HUES64 (cell line): ENCODE measurements around the gene COPRS. TPM values are rescaled to one million over a fixed set of nuclear protein-coding genes. Genes with fewer than 3 reads are reported as not detected.

Experiments used
- H3K27ac ChIP-seq: 2 replicates; pipeline ENCODE4 v1.7.0; 2013; ENCODE audit warnings: low read depth, low read length, inconsistent platforms
- H3K27me3 ChIP-seq: 2 replicates; pipeline ENCODE4 v1.6.1; 2013; ENCODE audit warnings: mild to moderate bottlenecking, low read length; ENCODE audit not compliant: insufficient read depth
- H3K36me3 ChIP-seq: 2 replicates; pipeline ENCODE4 v1.6.1; 2013; ENCODE audit warnings: mild to moderate bottlenecking, low read length; ENCODE audit not compliant: insufficient read depth
- H3K4me1 ChIP-seq: 2 replicates; pipeline ENCODE4 v1.6.1; 2013; ENCODE audit warnings: mild to moderate bottlenecking, low read length, moderate library complexity; ENCODE audit not compliant: insufficient read depth
- H3K4me3 ChIP-seq: 2 replicates; pipeline ENCODE4 v1.5.1; 2013; ENCODE audit warnings: mild to moderate bottlenecking, low read length, moderate library complexity
- H3K9ac ChIP-seq: 2 replicates; pipeline ENCODE4 v1.6.1; 2013; ENCODE audit warnings: mild to moderate bottlenecking, low read depth, low read length
- H3K9me3 ChIP-seq: 2 replicates; pipeline ENCODE4 v1.6.1; 2013; ENCODE audit warnings: low read depth, low read length; ENCODE audit not compliant: insufficient read depth
- WGBS: fragments of 150-250, 120-280 bp; methylation state at CpG from one replicate; pipeline ENCODE4 v1.1.7; 2013; ENCODE audit warnings: missing lambda C conversion rate; 5-methylcytosine and 5-hydroxymethylcytosine counted together
- polyA plus RNA-seq, 2 experiments: library from polyadenylated mRNA; stranded (reverse); fragments of 50-300 nt; gene quantifications; one replicate each; pipeline ENCODE4 v1.2.3, GENCODE V29; 2013

The COPRS gene
- 49.8 TPM for polyA plus RNA-seq (2013, experiment 1 of 2)
- 44.9 TPM for polyA plus RNA-seq (2013, experiment 2 of 2)

- peak within 1 kb of the TSS; percentile 13; the same call in 1 of the 2 replicates for H3K27ac ChIP-seq
Measured at GRCh38 chr17:31858642-31859486, at the start of gene COPRS. Gene COPRS (minus strand): TSS chr17:31859244. CDS start chr17:31859199, 45 bp downstream.

GRCh38 chr17:31908386-31908785, 49.3 kb upstream of the COPRS start:
- Histone ChIP-seq H3K36me3 (no peaks in the 10 kb centered on the region), H3K27me3 (no peaks in the 10 kb centered on the region), H3K9me3 (no peaks in the 10 kb centered on the region), H3K4me3 (no peak overlapping the region), H3K27ac (no peak overlapping the region), H3K4me1 (no peaks in the 10 kb centered on the region), H3K9ac (no peak overlapping the region)

More at GRCh38 chr17:31858642-31859486, at the start of gene COPRS:
- no peaks in the 10 kb centered on the region for H3K9me3 ChIP-seq
- H3K4me1 ChIP-seq: no peaks in the 10 kb centered on the region; the same call in 1 of the 2 replicates
- under 1% methylated on average over 100 of the region's 100 CpGs for WGBS
- H3K36me3 ChIP-seq: peaks cover 27% of the 10 kb centered on the region
- H3K9ac ChIP-seq: peak within 1 kb of the TSS; percentile 74
- peak within 1 kb of the TSS; percentile 83 for H3K4me3 ChIP-seq
- no peaks in the 10 kb centered on the region for H3K27me3 ChIP-seq

- no peaks in the 10 kb centered on the region for H3K36me3 ChIP-seq
- no peaks in the 10 kb centered on the region for H3K4me1 ChIP-seq
- H3K9ac ChIP-seq: no peak overlapping the region
- H3K27me3 ChIP-seq: no peaks in the 10 kb centered on the region
- no peaks in the 10 kb centered on the region for H3K9me3 ChIP-seq
- H3K27ac ChIP-seq: no peak overlapping the region
- H3K4me3 ChIP-seq: no peak overlapping the region
- 83% methylated on average over 7 of the region's 7 CpGs for WGBS
Measured at GRCh38 chr17:31907342-31907962, 48.4 kb upstream of the COPRS start.

GRCh38 chr17:31903401-31903800, 44.4 kb upstream of the COPRS start:
- no peak overlapping the region for H3K4me3 ChIP-seq
- H3K9ac ChIP-seq: no peak overlapping the region
- H3K36me3 ChIP-seq: peaks cover 13% of the 10 kb centered on the region
- 96% methylated on average over 16 of the region's 16 CpGs for WGBS
- H3K27ac ChIP-seq: no peak overlapping the region
- peaks cover 5% of the 10 kb centered on the region for H3K4me1 ChIP-seq
- no peaks in the 10 kb centered on the region for H3K27me3 ChIP-seq
- H3K9me3 ChIP-seq: no peaks in the 10 kb centered on the region

- 84% methylated on average over 2 of the region's 2 CpGs for WGBS
- H3K36me3 ChIP-seq: peaks cover 20% of the 10 kb centered on the region
- H3K4me3 ChIP-seq: no peak overlapping the region
- no peak overlapping the region for H3K27ac ChIP-seq
- H3K9ac ChIP-seq: no peak overlapping the region
- no peaks in the 10 kb centered on the region for H3K9me3 ChIP-seq
- H3K27me3 ChIP-seq: no peaks in the 10 kb centered on the region
- H3K4me1 ChIP-seq: peaks cover 5% of the 10 kb centered on the region
Measured at GRCh38 chr17:31902693-31903092, 43.6 kb upstream of the COPRS start.

- no peaks in the 10 kb centered on the region for H3K9me3 ChIP-seq
- H3K27me3 ChIP-seq: no peaks in the 10 kb centered on the region
- peak overlapping the region; percentile 90 for H3K4me3 ChIP-seq
- H3K27ac ChIP-seq: no peak overlapping the region
- peak overlapping the region; percentile 86 for H3K9ac ChIP-seq
- 17% methylated on average over 5 of the region's 5 CpGs for WGBS
- H3K36me3 ChIP-seq: peaks cover 38% of the 10 kb centered on the region
- peaks cover 5% of the 10 kb centered on the region for H3K4me1 ChIP-seq
Measured at GRCh38 chr17:31900877-31901276, 41.8 kb upstream of the COPRS start.

- Histone ChIP-seq H3K36me3 (peaks cover 92% of the 10 kb centered on the region), H3K4me1 (no peaks in the 10 kb centered on the region), H3K27me3 (no peaks in the 10 kb centered on the region), H3K9ac (no peak overlapping the region), H3K4me3 (no peak overlapping the region), H3K27ac (no peak overlapping the region), H3K9me3 (no peaks in the 10 kb centered on the region)
- 93% methylated on average over 4 of the region's 4 CpGs for WGBS
Measured at GRCh38 chr17:31888124-31888523, 29.1 kb upstream of the COPRS start.

- Histone ChIP-seq H3K9ac (no peak overlapping the region), H3K36me3 (peaks cover 94% of the 10 kb centered on the region), H3K4me1 (no peaks in the 10 kb centered on the region), H3K27ac (no peak overlapping the region), H3K9me3 (no peaks in the 10 kb centered on the region), H3K27me3 (no peaks in the 10 kb centered on the region), H3K4me3 (no peak overlapping the region)
- WGBS: 94% methylated on average over 6 of the region's 6 CpGs
Measured at GRCh38 chr17:31882571-31882970, 23.5 kb upstream of the COPRS start.

GRCh38 chr17:31880311-31880710, 21.3 kb upstream of the COPRS start:
- Histone ChIP-seq H3K4me3 (no peak overlapping the region), H3K9me3 (no peaks in the 10 kb centered on the region), H3K27ac (no peak overlapping the region), H3K27me3 (no peaks in the 10 kb centered on the region), H3K36me3 (peaks cover 93% of the 10 kb centered on the region), H3K4me1 (no peaks in the 10 kb centered on the region), H3K9ac (no peak overlapping the region)
- WGBS: over 99% methylated on average over 7 of the region's 8 CpGs

- Histone ChIP-seq H3K36me3 (peaks cover 95% of the 10 kb centered on the region), H3K9ac (no peak overlapping the region), H3K27me3 (no peaks in the 10 kb centered on the region), H3K9me3 (no peaks in the 10 kb centered on the region), H3K27ac (no peak overlapping the region), H3K4me1 (no peaks in the 10 kb centered on the region), H3K4me3 (no peak overlapping the region)
Measured at GRCh38 chr17:31878703-31879073, 19.6 kb upstream of the COPRS start.

- H3K36me3 ChIP-seq: peaks cover 95% of the 10 kb centered on the region
- H3K27ac ChIP-seq: no peak overlapping the region
- no peaks in the 10 kb centered on the region for H3K9me3 ChIP-seq
- no peak overlapping the region for H3K4me3 ChIP-seq
- no peak overlapping the region for H3K9ac ChIP-seq
- WGBS: 97% methylated on average over 9 of the region's 9 CpGs
- no peaks in the 10 kb centered on the region for H3K27me3 ChIP-seq
- H3K4me1 ChIP-seq: no peaks in the 10 kb centered on the region
Measured at GRCh38 chr17:31877911-31878702, 19.1 kb upstream of the COPRS start.
